ENCODE data around the gene NF2. TPM values are rescaled to one million over a fixed set of nuclear protein-coding genes. Genes with fewer than 3 reads are reported as not detected.

Gene NF2
- total and polyA plus RNA-seq, 8 donors: 5.8 to 37.6 (median 18.3) TPM

DNA sequence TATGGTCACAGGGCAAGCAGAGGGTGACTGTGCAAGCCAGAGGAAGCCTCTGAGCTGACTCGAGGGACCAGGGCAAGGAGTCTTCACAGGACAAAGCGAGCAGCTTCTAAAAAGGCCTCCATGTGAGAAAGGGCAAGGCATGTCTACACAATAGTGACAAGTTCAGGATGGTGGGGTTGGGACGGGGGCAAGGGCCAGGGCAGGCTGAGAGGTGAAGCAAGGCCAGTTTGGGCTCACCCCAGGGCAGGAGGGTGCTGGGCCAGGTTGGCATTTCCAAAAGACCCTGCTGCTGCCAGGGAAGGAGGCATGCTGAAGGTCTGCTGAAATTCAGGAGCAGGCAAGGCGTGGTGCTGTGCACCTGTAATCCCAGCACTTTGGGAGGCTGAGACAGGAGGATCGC, 104.0 kb downstream of the NF2 start:
- H3K27me3 ChIP-seq: peaks cover 0 to 91% (median 20%) of the 10 kb centered on the region in 3 donors
- H3K36me3 ChIP-seq: no peaks in the 10 kb centered on the region
- peaks cover 9 to 35% (median 19%) of the 10 kb centered on the region in 4 donors for H3K4me1 ChIP-seq
- no peak overlapping the region for H3K27ac ChIP-seq
- no peak for DNase-seq
- no peak overlapping the region for H3K4me3 ChIP-seq
- intact Hi-C loops (cut with DNase I; ENCODE audit: low total_unique reads): no loop called here
- TF ChIP-seq, protein P1, sequence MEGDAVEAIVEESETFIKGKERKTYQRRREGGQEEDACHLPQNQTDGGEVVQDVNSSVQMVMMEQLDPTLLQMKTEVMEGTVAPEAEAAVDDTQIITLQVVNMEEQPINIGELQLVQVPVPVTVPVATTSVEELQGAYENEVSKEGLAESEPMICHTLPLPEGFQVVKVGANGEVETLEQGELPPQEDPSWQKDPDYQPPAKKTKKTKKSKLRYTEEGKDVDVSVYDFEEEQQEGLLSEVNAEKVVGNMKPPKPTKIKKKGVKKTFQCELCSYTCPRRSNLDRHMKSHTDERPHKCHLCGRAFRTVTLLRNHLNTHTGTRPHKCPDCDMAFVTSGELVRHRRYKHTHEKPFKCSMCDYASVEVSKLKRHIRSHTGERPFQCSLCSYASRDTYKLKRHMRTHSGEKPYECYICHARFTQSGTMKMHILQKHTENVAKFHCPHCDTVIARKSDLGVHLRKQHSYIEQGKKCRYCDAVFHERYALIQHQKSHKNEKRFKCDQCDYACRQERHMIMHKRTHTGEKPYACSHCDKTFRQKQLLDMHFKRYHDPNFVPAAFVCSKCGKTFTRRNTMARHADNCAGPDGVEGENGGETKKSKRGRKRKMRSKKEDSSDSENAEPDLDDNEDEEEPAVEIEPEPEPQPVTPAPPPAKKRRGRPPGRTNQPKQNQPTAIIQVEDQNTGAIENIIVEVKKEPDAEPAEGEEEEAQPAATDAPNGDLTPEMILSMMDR (IDR thresholded peaks at IDR 0.05): no peak
- TF ChIP-seq POLR2AphosphoS5 (IDR thresholded peaks at IDR 0.05): no peak
- no peak for TF ChIP-seq EP300 (IDR thresholded peaks at IDR 0.05)
- no peak for TF ChIP-seq POLR2A (IDR thresholded peaks at IDR 0.05)
- H3K9me3 ChIP-seq: no peaks in the 10 kb centered on the region
- WGBS, 5 donors: 79 to 92% (median 82%) methylated on average over 5 of the region's 5 CpGs

DNA sequence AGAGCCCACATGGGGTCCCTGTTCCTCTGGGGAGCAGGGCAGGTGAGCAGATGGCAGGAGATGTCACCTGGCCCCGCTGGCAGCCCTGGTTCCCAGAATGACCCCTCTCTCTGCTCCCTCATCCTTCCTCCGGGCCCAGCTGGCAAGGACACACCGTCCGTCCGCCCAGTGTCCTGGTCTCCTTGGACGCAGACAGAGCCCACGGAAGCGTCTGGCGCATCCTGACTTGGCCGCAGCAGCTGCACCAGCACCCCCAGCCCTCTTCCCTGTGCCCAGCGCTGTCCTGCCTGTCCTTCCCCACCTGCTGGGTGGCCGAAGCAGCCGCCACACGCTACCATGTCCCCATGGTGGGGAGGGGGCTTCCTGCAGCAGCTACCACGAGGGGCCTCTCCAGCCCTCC, 106.8 kb downstream of the NF2 start:
- no peak for TF ChIP-seq POLR2A (IDR thresholded peaks at IDR 0.05)
- TF ChIP-seq EP300 (IDR thresholded peaks at IDR 0.05): no peak
- TF ChIP-seq, protein P1 (IDR thresholded peaks at IDR 0.05): no peak
- TF ChIP-seq POLR2AphosphoS5 (IDR thresholded peaks at IDR 0.05): no peak
- Histone ChIP-seq H3K9me3 (no peaks in the 10 kb centered on the region), H3K4me3 (no peak overlapping the region), H3K27me3 (peaks cover 0 to 96% (median 25%) of the 10 kb centered on the region in 3 donors), H3K4me1 (peaks cover 0 to 9% (median 2%) of the 10 kb centered on the region in 4 donors), H3K27ac (no peak overlapping the region), H3K36me3 (no peaks in the 10 kb centered on the region)
- intact Hi-C loops (cut with DNase I; ENCODE audit: low total_unique reads): no loop called here
- no peak for DNase-seq
- WGBS, 5 donors: 74 to 83% (median 81%) methylated on average over 13 to 15 of the region's 15 CpGs

DNA sequence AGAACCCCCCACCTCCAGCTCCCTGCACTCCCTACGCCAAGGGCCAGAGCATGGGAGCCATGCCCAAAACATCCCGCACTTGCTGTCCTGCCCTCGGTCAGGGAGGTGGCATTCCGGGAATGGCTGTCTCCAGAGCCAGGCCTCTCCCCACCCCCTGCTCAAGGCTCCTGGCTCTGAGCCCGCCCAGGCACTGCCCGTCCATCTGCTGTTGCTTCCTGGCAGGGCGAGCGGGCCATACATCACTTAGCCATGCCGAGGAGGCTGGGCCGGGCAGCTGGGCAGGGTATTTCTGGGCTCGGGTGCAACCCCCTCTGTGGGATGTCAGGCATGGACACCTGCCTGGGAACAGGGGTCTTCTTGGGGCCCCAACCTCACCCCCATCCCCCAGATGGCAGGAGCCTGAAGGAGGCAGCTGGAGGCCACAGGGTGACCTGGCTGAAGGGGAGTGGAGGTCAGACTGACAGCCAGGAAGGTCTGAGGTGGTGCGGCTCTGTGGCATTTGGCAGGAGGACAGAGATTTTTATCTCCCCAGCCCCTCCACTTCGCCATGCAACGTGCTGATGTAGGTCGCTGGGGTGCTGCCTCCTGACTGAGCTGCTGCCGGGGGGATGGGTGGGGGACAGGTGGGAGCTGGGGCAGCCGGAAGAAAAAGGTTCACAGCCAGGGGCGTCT, 107.6 kb downstream of the NF2 start:
- TF ChIP-seq POLR2AphosphoS5 (IDR thresholded peaks at IDR 0.05) (no peak), EP300 (IDR thresholded peaks at IDR 0.05) (no peak), POLR2A (IDR thresholded peaks at IDR 0.05) (no peak)
- TF ChIP-seq, protein P1 (IDR thresholded peaks at IDR 0.05): no peak
- Histone ChIP-seq H3K4me1 (peaks cover 0 to 8% (median 0%) of the 10 kb centered on the region in 4 donors), H3K9me3 (no peaks in the 10 kb centered on the region), H3K4me3 (no peak overlapping the region), H3K36me3 (no peaks in the 10 kb centered on the region), H3K27me3 (peaks cover 0 to 98% (median 33%) of the 10 kb centered on the region in 3 donors), H3K27ac (no peak overlapping the region)
- WGBS, 5 donors: 36 to 52% (median 47%) methylated on average over 11 to 18 of the region's 18 CpGs
- intact Hi-C loops (cut with DNase I; ENCODE audit: low total_unique reads): no loop called here
- peak; percentile 33 to 69 for DNase-seq

DNA sequence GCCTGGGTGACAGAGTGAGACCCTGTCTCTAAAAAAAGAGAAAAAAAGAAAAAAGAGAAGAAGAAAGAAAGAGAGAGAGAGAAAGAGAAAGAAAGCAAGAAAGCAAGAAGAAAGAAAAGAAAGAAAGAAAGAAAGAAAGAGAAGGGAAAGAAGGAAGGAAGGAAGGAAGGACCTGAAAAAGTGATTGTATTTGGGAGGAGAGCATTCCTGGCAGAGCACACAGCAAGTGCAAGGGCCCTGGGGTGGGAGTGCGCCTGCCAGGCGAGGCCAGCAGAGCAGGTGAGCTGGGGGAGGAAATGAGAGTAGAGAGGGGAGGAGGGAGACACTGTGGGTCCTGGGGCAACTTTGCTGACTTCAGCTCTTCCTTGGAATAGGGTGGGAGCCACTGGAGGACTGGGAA, 108.7 kb downstream of the NF2 start:
- Histone ChIP-seq H3K4me3 (no peak overlapping the region), H3K27ac (no peak overlapping the region), H3K36me3 (no peaks in the 10 kb centered on the region), H3K4me1 (peaks cover 0 to 8% (median 0%) of the 10 kb centered on the region in 4 donors), H3K27me3 (peaks cover 0 to 98% (median 25%) of the 10 kb centered on the region in 3 donors), H3K9me3 (no peaks in the 10 kb centered on the region)
- no peak for DNase-seq
- intact Hi-C loops (cut with DNase I; ENCODE audit: low total_unique reads): no loop called here
- TF ChIP-seq EP300 (IDR thresholded peaks at IDR 0.05): no peak
- TF ChIP-seq, protein P1 (IDR thresholded peaks at IDR 0.05): no peak
- no peak for TF ChIP-seq POLR2A (IDR thresholded peaks at IDR 0.05)
- no peak for TF ChIP-seq POLR2AphosphoS5 (IDR thresholded peaks at IDR 0.05)
- 73 to 92% (median 87%) methylated on average over 2 of the region's 2 CpGs for WGBS, 5 donors
